Measurements from ENCODE around the gene ACOT11.

Gene ACOT11

GRCh38 chr1:54538538-54538937 is 9.5 kb upstream of the ACOT11 start:
- no peak for DNase-seq

- DNase-seq = no peak
Measured at GRCh38 chr1:54540582-54541295, 7.3 kb upstream of the ACOT11 start.

GRCh38 chr1:54542120-54542961 is 5.7 kb upstream of the ACOT11 start:
- DNase-seq = peak in 3 of 4 experiments; percentile 16 to 48 (median 26)

GRCh38 chr1:54542962-54543539 is 5.0 kb upstream of the ACOT11 start:
- no peak for DNase-seq

- no peak for DNase-seq
Measured at GRCh38 chr1:54543729-54544496, 4.1 kb upstream of the ACOT11 start.

- DNase-seq = no peak
Measured at GRCh38 chr1:54545916-54546635, 2.0 kb upstream of the ACOT11 start.

- no peak for DNase-seq
Measured at GRCh38 chr1:54546651-54547401, 1.2 kb upstream of the ACOT11 start.

- no peak for DNase-seq
Measured at GRCh38 chr1:54548389-54549044, 489 bp downstream of the ACOT11 start.

GRCh38 chr1:54549181-54549924 is 1.3 kb downstream of the ACOT11 start:
- no peak for DNase-seq

- no peak for DNase-seq
Measured at GRCh38 chr1:54551891-54552290, 3.9 kb downstream of the ACOT11 start.

- DNase-seq = no peak
Measured at GRCh38 chr1:54553602-54554313, 5.7 kb downstream of the ACOT11 start.

- DNase-seq = no peak
Measured at GRCh38 chr1:54556110-54556509, 8.1 kb downstream of the ACOT11 start.

- DNase-seq = no peak
Measured at GRCh38 chr1:54557671-54558355, 9.8 kb downstream of the ACOT11 start.

- DNase-seq = no peak
Measured at GRCh38 chr1:54558434-54559030, 10.5 kb downstream of the ACOT11 start.

GRCh38 chr1:54559111-54559548 is 11.1 kb downstream of the ACOT11 start:
- no peak for DNase-seq

GRCh38 chr1:54559771-54560231 is 11.8 kb downstream of the ACOT11 start:
- DNase-seq = no peak

- DNase-seq = no peak
Measured at GRCh38 chr1:54564312-54565112, 16.5 kb downstream of the ACOT11 start.

- no peak for DNase-seq
Measured at GRCh38 chr1:54565113-54565501, 17.1 kb downstream of the ACOT11 start.

Data from activated naive CD4-positive, alpha-beta T cell (primary cell).